Measurements from ENCODE around the gene USP14. TPM values are rescaled to one million over a fixed set of nuclear protein-coding genes. Genes with fewer than 3 reads are reported as not detected.

The USP14 gene
- total and polyA plus RNA-seq, 2 of the 8 experiments (the other 6 are each of a cell fraction or from before 2014, with no cell fraction given) = 14.8 to 91.1 TPM

- Histone ChIP-seq H3K79me1 (ENCODE audit: low read depth, low read length) (no peaks in the 10 kb centered on the region), H4K20me1 (replicated peaks in 1 of 2; ENCODE audit: control insufficient read depth in 1 of 2, insufficient read depth in 2 of 2, low read length in 2 of 2) (no peaks in the 10 kb centered on the region), H2AFZ (ENCODE audit: low read length) (no peak overlapping the region), H3K23me2 (ENCODE audit: low read depth, low read length) (no peaks in the 10 kb centered on the region), H2BK120ac (replicated peaks; ENCODE audit: low read depth, low read length) (no peak overlapping the region), H4K91ac (replicated peaks; ENCODE audit: insufficient read length, low read length) (no peak overlapping the region), H3K27ac (ENCODE audit: low read depth, low read length) (no peak overlapping the region), H3K14ac (ENCODE audit: insufficient read length) (no peak overlapping the region), H3K36me3 (ENCODE audit: control insufficient read depth in 2 of 4, insufficient read depth in 4 of 4, low read length in 3 of 4) (peaks cover 12 to 85% (median 43%) of the 10 kb centered on the region in 4 experiments), H2BK12ac (ENCODE audit: low read depth, low read length) (no peak overlapping the region), H4K8ac (ENCODE audit: extremely low read depth, insufficient read depth, low read length) (no peak overlapping the region), H3K18ac (ENCODE audit: extremely low read depth, low read length) (no peak overlapping the region), H2AK5ac (ENCODE audit: low read depth, low read length) (no peak overlapping the region), H3K4ac (replicated peaks; ENCODE audit: insufficient read length, low read depth, low read length) (no peak overlapping the region), H3K56ac (replicated peaks; ENCODE audit: insufficient read length, low read depth, low read length) (no peak overlapping the region), H4K5ac (ENCODE audit: insufficient read length, low read depth, low read length) (no peak overlapping the region), H3K27me3 (replicated peaks in 1 of 4; ENCODE audit: control insufficient read depth in 3 of 4, extremely low read depth in 1 of 4, insufficient read depth in 3 of 4, low read length in 3 of 4) (no peaks in the 10 kb centered on the region), H2BK15ac (ENCODE audit: low read length) (no peak overlapping the region), H3K4me2 (ENCODE audit: insufficient read depth in 1 of 2, low read depth in 2 of 2, low read length in 2 of 2) (no peak overlapping the region), H3K4me1 (replicated peaks in 1 of 4; ENCODE audit: control insufficient read depth in 3 of 4, insufficient read depth in 4 of 4, low read length in 3 of 4) (no peaks in the 10 kb centered on the region), H3K23ac (ENCODE audit: insufficient read length) (no peak overlapping the region), H3K9ac (replicated peaks in 1 of 4; ENCODE audit: extremely low read depth in 1 of 4, low read depth in 3 of 4, low read length in 3 of 4) (no peak overlapping the region), H3K4me3 (ENCODE audit: extremely low read depth in 1 of 4, insufficient read depth in 2 of 4, low read depth in 3 of 4, low read length in 4 of 4) (no peak overlapping the region), H2BK20ac (ENCODE audit: low read length) (no peak overlapping the region), H3K79me2 (ENCODE audit: control insufficient read depth in 1 of 2, insufficient read depth in 2 of 2, low read length in 2 of 2) (no peaks in the 10 kb centered on the region), H3K9me3 (ENCODE audit: insufficient read depth in 2 of 2, low read depth in 1 of 2, low read length in 1 of 2) (no peaks in the 10 kb centered on the region), H2BK5ac (ENCODE audit: low read depth, low read length) (no peak overlapping the region)
- ChIA-PET CTCF (ENCODE audit: partially characterized antibody) (interaction anchor here (0.9 to 1.0 kb wide), 2 partner anchors 15 to 19 kb away, joined by 3 read pairs; no protein-coding TSS in a partner anchor), POLR2A (ENCODE audit: partially characterized antibody) (no interaction called here)
- FAIRE-seq = no peak
- TF ChIP-seq CEBPB (IDR thresholded peaks at IDR 0.05; ENCODE audit: low read depth, low read length) = no peak
- TF ChIP-seq RBBP5 (IDR thresholded peaks at IDR 0.05; ENCODE audit: borderline replicate concordance, low read depth, low read length) = no peak
- no peak for TF ChIP-seq TAF1 (IDR thresholded peaks at IDR 0.05; ENCODE audit: low read depth, low read length)
- TF ChIP-seq GABPA (IDR thresholded peaks at IDR 0.05; ENCODE audit: borderline replicate concordance, insufficient read depth, low read length) = no peak
- no peak for TF ChIP-seq SP4 (IDR thresholded peaks at IDR 0.05; ENCODE audit: low read length)
- TF ChIP-seq CTBP2 (IDR thresholded peaks at IDR 0.05; ENCODE audit: borderline replicate concordance, insufficient read depth, insufficient read length, low read length) = no peak
- TF ChIP-seq TAF7 (optimal IDR thresholded peaks at IDR 0.05; ENCODE audit: borderline replicate concordance, low read depth, low read length) = no peak
- TF ChIP-seq SP1 (IDR thresholded peaks at IDR 0.05; ENCODE audit: low read depth, low read length) = no peak
- TF ChIP-seq RNF2 (IDR thresholded peaks at IDR 0.05; ENCODE audit: borderline replicate concordance, low read depth, low read length, missing control alignments, poor library complexity, severe bottlenecking) = no peak
- TF ChIP-seq POLR2AphosphoS5 (IDR thresholded peaks at IDR 0.05; ENCODE audit: low read depth, low read length) = no peak
- no peak for TF ChIP-seq POU5F1 (IDR thresholded peaks at IDR 0.05; ENCODE audit: low read depth, low read length)
- no peak for TF ChIP-seq GTF2F1 (IDR thresholded peaks at IDR 0.05; ENCODE audit: borderline replicate concordance, low read depth, low read length)
- no peak for DNase-seq (ENCODE audit: low read depth in 1 of 2, low spot score in 2 of 2)
- 82% methylated on average over 4 of the region's 4 CpGs; no CpG with 5 or more reads in 1 of the 2 experiments for WGBS, 2 experiments (ENCODE audit: extremely low coverage in 1 of 2, insufficient coverage in 1 of 2, insufficient read length in 1 of 2, insufficient replicate concordance in 2 of 2, low coverage in 1 of 2, low lambda C conversion rate in 2 of 2, missing lambda C conversion rate in 1 of 2)
These were observed 89.7 kb downstream of the USP14 start for GRCh38 chr18:248053-248452.
